Gastrocnemius medialis (tissue), 4 donors: ENCODE results near the gene SH3GL2.

Source experiments
- CTCF ChIP-seq, 5 experiments: fragments of 450-650 bp in 3 of 5; fragments of 200-600 bp in 2 of 5; sonication (generic) in 2 of 5; IDR thresholded peaks in 4 of 5; conservative IDR thresholded peaks in 1 of 5; 1 replicate in 4 of 5; 2 replicates in 1 of 5; pipeline ENCODE4 v1.5.1; 2016 to 2019; ENCODE audit warnings: antibody characterized with exemption in 5 of 5, mild to moderate bottlenecking in 3 of 5, moderate library complexity in 3 of 5
- POLR2A ChIP-seq, 2 donors: fragments of 450-650 bp; IDR thresholded peaks; one replicate each; pipeline ENCODE4 v1.6.1; 2017; ENCODE audit warnings: antibody characterized with exemption in 2 of 2, mild to moderate bottlenecking in 2 of 2, moderate library complexity in 2 of 2

DNA sequence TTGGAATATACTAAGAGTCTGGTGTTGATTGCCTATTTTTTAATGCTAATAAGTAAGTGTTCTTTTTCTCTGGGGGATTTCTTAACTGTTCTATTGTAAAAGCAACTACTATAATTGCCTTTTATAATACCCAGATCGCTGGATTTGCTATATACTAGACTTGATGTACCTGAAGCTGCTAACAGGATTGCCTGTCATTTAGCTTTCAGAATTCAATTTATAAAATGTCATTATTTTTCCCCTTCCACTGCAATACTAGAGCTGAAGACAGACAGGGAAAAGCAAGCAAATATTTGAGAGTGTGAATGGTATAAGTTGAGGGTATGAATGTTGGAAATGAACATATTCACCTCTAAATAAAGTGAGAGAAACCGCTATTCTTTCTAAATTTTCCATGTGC is 115.5 kb downstream of the SH3GL2 start:
- TF ChIP-seq POLR2A (IDR thresholded peaks at IDR 0.05): no peak
- TF ChIP-seq CTCF (IDR thresholded peaks at IDR 0.05 in 4 of 5, conservative IDR thresholded peaks at IDR 0.05 in 1 of 5): no peak
